HepG2 (cell line): ENCODE measurements around the gene MRFAP1L1. TPM values are rescaled to one million over a fixed set of nuclear protein-coding genes. Genes with fewer than 3 reads are reported as not detected.
A peak's percentile ranks its signal among the peaks of the same experiment; 100 is the strongest.

ENCODE experiments used
- ATAC-seq: fragments of 200-7000 bp; cut with Tn5 transposase; 3 replicates; pipeline ENCODE4 v1.9.1; 2020; ENCODE audit warnings: mild to moderate bottlenecking, moderate library complexity
- BruUV-seq: library from RNA; stranded (reverse); fragments of 400-500 nt; replicated peaks from 2 replicates; lab custom pipeline; 2021; lab: Mats Ljungman, UMichigan
- CTCF ChIA-PET: fragments of 300-600 bp; formaldehyde crosslinking; extraction: SDS; loops from one replicate; lab custom pipeline; 2021; ENCODE audit warnings: low total read pairs, inconsistent platforms, low intra/inter-chr PET ratio; lab: Yijun Ruan, JAX
- POLR2A ChIA-PET: fragments of 350-600 bp; sonication (Branson Sonifier 250); formaldehyde crosslinking; loops from one replicate; lab custom pipeline; 2020; ENCODE audit warnings: antibody characterized with exemption, inconsistent platforms; lab: Yijun Ruan, JAX
- DNase-seq: peaks from one replicate; pipeline ENCODE4 v3.0.0-alpha.2; 2015; ENCODE audit warnings: low spot score
- FAIRE-seq: peaks from 3 replicates; lab custom pipeline; 2011; peaks lifted over from hg19 to GRCh38; lab: Jason Lieb, UNC
- H2AFZ ChIP-seq: one replicate; pipeline ENCODE4 v1.6.1; 2011; ENCODE audit warnings: low read length, inconsistent platforms
- H3K27ac ChIP-seq: fragments of 300-600 bp; 3 replicates; pipeline ENCODE4 v1.8.0; 2011; ENCODE audit warnings: mixed run types, mild to moderate bottlenecking, mixed read lengths, low read length, inconsistent platforms; ENCODE audit not compliant: insufficient read depth; ENCODE audit errors: extremely low read length
- H3K27me3 ChIP-seq, 2 experiments: fragments of 200-600 bp in 1 of 2; 2 replicates in 1 of 2; 3 replicates in 1 of 2; pipeline versions ENCODE4 v1.6.0 to v1.8.0; 2011; ENCODE audit warnings: low read length in 2 of 2, mild to moderate bottlenecking in 2 of 2, moderate library complexity in 2 of 2, inconsistent platforms in 1 of 2; ENCODE audit not compliant: insufficient read depth in 2 of 2, control insufficient read depth in 1 of 2
- H3K36me3 ChIP-seq, 2 experiments: fragments of 200-600 bp in 1 of 2; replicated peaks in 1 of 2; 2 replicates in 1 of 2; 3 replicates in 1 of 2; pipeline versions ENCODE4 v1.5.1 to v1.8.0; 2011; ENCODE audit warnings: low read length in 2 of 2, inconsistent platforms in 1 of 2; ENCODE audit not compliant: insufficient read depth in 2 of 2, control insufficient read depth in 1 of 2
- H3K4me1 ChIP-seq: 2 replicates; pipeline ENCODE4 v1.5.1; 2012; ENCODE audit warnings: low read length, inconsistent platforms; ENCODE audit not compliant: insufficient read depth
- H3K4me2 ChIP-seq: 2 replicates; pipeline ENCODE4 v1.6.0; 2011; ENCODE audit warnings: low read depth, low read length, inconsistent platforms
- H3K4me3 ChIP-seq, 3 experiments: fragments of 200-600 bp in 1 of 3; sonication (generic), shearing (Covaris generic) in 1 of 3; replicated peaks in 1 of 3; 2 replicates each; pipeline ENCODE4 v1.5.1; 2011 to 2016; ENCODE audit warnings: low read length in 3 of 3, inconsistent platforms in 2 of 3, low read depth in 2 of 3, mild to moderate bottlenecking in 2 of 3, control low read depth in 1 of 3, mixed read lengths in 1 of 3; ENCODE audit not compliant: insufficient read depth in 1 of 3
- H3K79me2 ChIP-seq: one replicate; pipeline ENCODE4 v1.6.1; 2011; ENCODE audit warnings: low read length, inconsistent platforms; ENCODE audit not compliant: insufficient read depth
- H3K9ac ChIP-seq: 2 replicates; pipeline ENCODE4 v1.6.0; 2011; ENCODE audit warnings: mild to moderate bottlenecking, low read depth, low read length, inconsistent platforms; ENCODE audit not compliant: insufficient read depth
- H3K9me3 ChIP-seq: 2 replicates; pipeline ENCODE4 v1.5.1; 2012; ENCODE audit warnings: mild to moderate bottlenecking, low read length
- H4K20me1 ChIP-seq: 2 replicates; pipeline ENCODE4 v1.6.0; 2011; ENCODE audit warnings: inconsistent platforms, mild to moderate bottlenecking, low read length, moderate library complexity; ENCODE audit not compliant: insufficient read depth
- AKAP8 ChIP-seq: sonication (generic); formaldehyde crosslinking; IDR thresholded peaks from 2 replicates; pipeline ENCODE4 v1.5.1; 2020; ENCODE audit warnings: mild to moderate bottlenecking, missing genetic modification reagents
- BHLHE40 ChIP-seq: IDR thresholded peaks from 2 replicates; pipeline ENCODE4 v1.6.1; 2011; ENCODE audit warnings: low read length, improper control_type of control experiment
- ETV6 ChIP-seq: sonication (generic); formaldehyde crosslinking; conservative IDR thresholded peaks from 2 replicates; pipeline ENCODE4 v1.4.0; 2020; ENCODE audit warnings: missing genetic modification reagents
- FOSL2 ChIP-seq: sonication (generic); formaldehyde crosslinking; IDR thresholded peaks from 2 replicates; pipeline ENCODE4 v1.4.0; 2020; ENCODE audit warnings: missing genetic modification reagents
- FOXA3 ChIP-seq: IDR thresholded peaks from 2 replicates; pipeline ENCODE4 v1.6.1; 2016; ENCODE audit warnings: missing genetic modification reagents, missing compliant biosample characterization
- FOXP1 ChIP-seq, 2 experiments: fragments of 450-650 bp in 1 of 2; IDR thresholded peaks; 2 replicates each; pipeline ENCODE4 v1.6.1; 2017 to 2018; ENCODE audit warnings: antibody characterized with exemption in 1 of 2
- GATAD2A ChIP-seq: IDR thresholded peaks from 2 replicates; pipeline ENCODE4 v1.6.1; 2016
- MAFF ChIP-seq: IDR thresholded peaks from 2 replicates; pipeline ENCODE4 v1.6.1; 2011; ENCODE audit warnings: low read depth, low read length, improper control_type of control experiment
- MNT ChIP-seq: fragments of 450-650 bp; IDR thresholded peaks from 2 replicates; pipeline ENCODE4 v1.6.1; 2016
- NFE2L2 ChIP-seq: fragments of 150-350 bp; IDR thresholded peaks from 2 replicates; pipeline ENCODE4 v1.6.1; 2014; ENCODE audit warnings: low read length
- RARA ChIP-seq: IDR thresholded peaks from 2 replicates; pipeline ENCODE4 v1.6.1; 2016; ENCODE audit warnings: missing genetic modification reagents, missing compliant biosample characterization
- SMC3 ChIP-seq: IDR thresholded peaks from 2 replicates; pipeline ENCODE4 v1.6.1; 2011; ENCODE audit warnings: low read length, improper control_type of control experiment
- TEAD3 ChIP-seq: optimal IDR thresholded peaks from 2 replicates; pipeline ENCODE3; 2016; ENCODE audit warnings: borderline replicate concordance
- THRA ChIP-seq: sonication (generic); formaldehyde crosslinking; IDR thresholded peaks from 2 replicates; pipeline ENCODE4 v1.4.0; 2020; ENCODE audit warnings: missing genetic modification reagents, borderline replicate concordance
- ZNF7 ChIP-seq: IDR thresholded peaks from 2 replicates; pipeline ENCODE4 v1.6.1; 2016; ENCODE audit warnings: missing biosample characterization, missing genetic modification reagents
- WGBS: methylation state at CpG from one replicate; pipeline ENCODE4 v1.1.6; 2017; ENCODE audit warnings: low lambda C conversion rate; 5-methylcytosine and 5-hydroxymethylcytosine counted together
- in situ Hi-C: cut with HindIII; loops from 2 replicates; pipeline ENCODE4 v1.10.0; 2017; ENCODE audit warnings: low pct_unique_long_range_greater_than_20kb; ENCODE audit not compliant: extremely low pct_ligation_motif_present
- intact Hi-C: fragments of 100-400 bp; cut with micrococcal nuclease; formaldehyde crosslinking; loops from one replicate; pipeline ENCODE4 v1.10.0; 2022; ENCODE audit not compliant: unreplicated experiment
- polyA plus RNA-seq, 8 experiments: library from polyadenylated mRNA; depleted of rRNA in 3 of 8; stranded (reverse) in 7 of 8; unstranded in 1 of 8; fragments of >200 nt; fragmentation: Illumina TruSeq in 4 of 8; extraction: Trizol in 4 of 8; gene quantifications; 2 replicates each; pipeline versions ENCODE4 v1.2.1 to v1.2.3, GENCODE V29; 2011 to 2016; ENCODE audit warnings: low read depth in 4 of 8, missing spikeins in 1 of 8, mixed read lengths in 1 of 8; ENCODE audit not compliant: insufficient read depth in 1 of 8
- total RNA-seq, 5 experiments: library from RNA; depleted of rRNA; stranded (reverse); fragments of >200 nt; fragmentation: Illumina TruSeq; extraction: Trizol; gene quantifications; 2 replicates each; pipeline ENCODE4 v1.2.3, GENCODE V29; 2016; ENCODE audit warnings: low read depth in 1 of 5
- TF ChIP-seq, protein P1 (sequence below): sonication (generic); formaldehyde crosslinking; IDR thresholded peaks from 2 replicates; pipeline ENCODE4 v1.5.0; 2020; ENCODE audit warnings: missing genetic modification reagents
- TF ChIP-seq, protein P2 (sequence below): sonication (generic); formaldehyde crosslinking; IDR thresholded peaks from 2 replicates; pipeline ENCODE4 v1.8.1; 2023; ENCODE audit warnings: mild to moderate bottlenecking, moderate library complexity, missing genetic modification reagents

Gene MRFAP1L1
- total and polyA plus RNA-seq, 2 of the 13 experiments (the other 11 are each of a cell fraction or from before 2014, with no cell fraction given) = 44.8 to 76.6 TPM

- in situ Hi-C loops (no loop called here), intact Hi-C loops (no loop called here)
- CTCF ChIA-PET = no interaction called here
- H4K20me1 ChIP-seq = peaks cover 12% of the 10 kb centered on the region; the same call in 1 of the 2 replicates
- 0 out of 2 replicates have a peak, but pooled peaks cover 4% of the 10 kb centered on the region for H3K9me3 ChIP-seq
- H3K27ac ChIP-seq = peak overlapping the region; percentile 23
- no peaks in the 10 kb centered on the region; a peak in 1 of 5 replicates for H3K27me3 ChIP-seq
- peaks cover 55% of the 10 kb centered on the region for H3K79me2 ChIP-seq
- H3K9ac ChIP-seq = no peak overlapping the region
- H3K4me2 ChIP-seq = no peak overlapping the region
- DNase-seq (peak; percentile 43), ATAC-seq (no peak), FAIRE-seq (no peak)
- H2AFZ ChIP-seq = no peak overlapping the region
- POLR2A ChIA-PET = interaction anchor here (0.9 to 3.8 kb wide), 5 partner anchors 8 to 63 kb away, joined by 3 to 40 read pairs (median 9); partner anchors contain the start of genes BLOC1S4, MRFAP1 and S100P
- peaks cover 3 to 8% of the 10 kb centered on the region in 2 experiments; a peak in 4 of 5 replicates for H3K36me3 ChIP-seq
- WGBS = 57% methylated on average over 3 of the region's 3 CpGs
- H3K4me3 ChIP-seq = no peak overlapping the region
- H3K4me1 ChIP-seq = peaks cover 64% of the 10 kb centered on the region
- no TSS peak for BruUV-seq
- TF ChIP-seq MNT (peak; percentile 23; the same call in 1 of the 2 replicates), ZNF7 (no peak), SMC3 (no peak), FOXP1 (IDR thresholded peaks at IDR 0.05) (no peak), FOXP1 (CRISPR knock-in tag; IDR thresholded peaks at IDR 0.05) (peak; percentile 36; the same call in 1 of the 2 replicates), FOSL2 (CRISPR knock-in tag) (peak; percentile 86), RARA (CRISPR knock-in tag) (peak; percentile 71; the same call in 1 of the 2 replicates), AKAP8 (CRISPR knock-in tag) (no peak), MAFF (peak; percentile 29; the same call in 1 of the 2 replicates), BHLHE40 (peak; percentile 90), TEAD3 (CRISPR knock-in tag) (peak; percentile 21), THRA (CRISPR knock-in tag) (peak; percentile 95), GATAD2A (peak; percentile 11; the same call in 1 of the 2 replicates), ETV6 (no peak), FOXA3 (CRISPR knock-in tag) (peak; percentile 43), NFE2L2 (peak; percentile 15; the same call in 1 of the 2 replicates)
- TF ChIP-seq, protein P1, sequence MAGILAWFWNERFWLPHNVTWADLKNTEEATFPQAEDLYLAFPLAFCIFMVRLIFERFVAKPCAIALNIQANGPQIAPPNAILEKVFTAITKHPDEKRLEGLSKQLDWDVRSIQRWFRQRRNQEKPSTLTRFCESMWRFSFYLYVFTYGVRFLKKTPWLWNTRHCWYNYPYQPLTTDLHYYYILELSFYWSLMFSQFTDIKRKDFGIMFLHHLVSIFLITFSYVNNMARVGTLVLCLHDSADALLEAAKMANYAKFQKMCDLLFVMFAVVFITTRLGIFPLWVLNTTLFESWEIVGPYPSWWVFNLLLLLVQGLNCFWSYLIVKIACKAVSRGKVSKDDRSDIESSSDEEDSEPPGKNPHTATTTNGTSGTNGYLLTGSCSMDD (CRISPR knock-in tag) = no peak
- TF ChIP-seq, protein P2, sequence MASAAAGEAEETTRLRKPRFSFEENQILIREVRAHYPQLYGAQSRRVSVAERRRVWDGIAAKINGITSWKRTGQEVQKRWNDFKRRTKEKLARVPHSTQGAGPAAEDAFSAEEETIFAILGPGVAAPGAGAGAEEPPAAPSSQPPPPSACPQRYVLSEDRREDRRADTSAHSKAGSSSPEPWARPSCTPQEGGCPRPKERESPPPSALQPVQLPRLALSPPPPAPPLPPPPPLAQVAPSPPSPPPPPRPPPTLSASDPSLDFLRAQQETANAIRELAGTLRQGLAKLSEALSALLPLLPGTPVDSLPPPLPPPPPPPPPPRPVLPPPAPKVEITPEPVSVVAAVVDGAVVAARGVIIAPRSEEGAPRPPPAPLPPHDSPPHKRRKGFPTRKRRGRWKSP (CRISPR knock-in tag) = no peak
Observed at GRCh38 chr4:6703786-6704185, 5.9 kb downstream of the MRFAP1L1 start.
